ENCODE data around the gene ADRB2.

Gene ADRB2

DNA sequence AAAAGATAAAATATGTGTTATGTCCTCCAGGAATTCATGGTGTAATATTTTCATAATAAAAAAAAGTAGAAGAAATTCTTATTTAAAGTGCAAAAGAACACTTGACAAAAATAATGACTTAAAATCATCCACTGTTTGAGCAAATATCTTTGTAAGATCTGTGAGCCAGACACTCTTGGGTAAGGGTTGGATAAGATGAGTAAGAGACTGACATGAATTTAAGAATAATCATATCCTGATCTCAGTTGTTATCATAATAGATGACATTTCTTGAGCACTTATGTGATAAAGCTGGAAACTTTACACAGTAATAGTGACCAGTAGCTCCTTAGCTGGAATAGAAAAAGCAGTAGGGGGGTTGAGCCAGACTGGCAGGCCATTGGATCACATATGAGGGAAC is 40.0 kb upstream of the ADRB2 start:
- Histone ChIP-seq H3K27me3 (ENCODE audit: insufficient read depth, low read length) (no peaks in the 10 kb centered on the region), H3K4me3 (ENCODE audit: low read depth, low read length, poor library complexity, severe bottlenecking) (no peak overlapping the region), H3K4me2 (ENCODE audit: low read length) (no peak overlapping the region), H3K9ac (ENCODE audit: low read length) (no peak overlapping the region), H3K9me3 (ENCODE audit: low read length) (no peaks in the 10 kb centered on the region), H3K9me2 (ENCODE audit: low read depth, low read length) (no peaks in the 10 kb centered on the region), H3K27ac (ENCODE audit: low read depth, low read length, poor library complexity, severe bottlenecking) (no peak overlapping the region), H3K4me1 (ENCODE audit: insufficient read depth, low read length, severe bottlenecking) (no peaks in the 10 kb centered on the region), H2AFZ (ENCODE audit: low read length) (no peak overlapping the region), H3F3A (ENCODE audit: insufficient read depth, low read length) (no peaks in the 10 kb centered on the region), H3K36me3 (ENCODE audit: insufficient read depth, low read length) (no peaks in the 10 kb centered on the region), H3K79me2 (ENCODE audit: insufficient read depth, low read length) (no peaks in the 10 kb centered on the region), H4K20me1 (ENCODE audit: insufficient read depth, low read length) (no peaks in the 10 kb centered on the region)
- TF ChIP-seq, protein P1, sequence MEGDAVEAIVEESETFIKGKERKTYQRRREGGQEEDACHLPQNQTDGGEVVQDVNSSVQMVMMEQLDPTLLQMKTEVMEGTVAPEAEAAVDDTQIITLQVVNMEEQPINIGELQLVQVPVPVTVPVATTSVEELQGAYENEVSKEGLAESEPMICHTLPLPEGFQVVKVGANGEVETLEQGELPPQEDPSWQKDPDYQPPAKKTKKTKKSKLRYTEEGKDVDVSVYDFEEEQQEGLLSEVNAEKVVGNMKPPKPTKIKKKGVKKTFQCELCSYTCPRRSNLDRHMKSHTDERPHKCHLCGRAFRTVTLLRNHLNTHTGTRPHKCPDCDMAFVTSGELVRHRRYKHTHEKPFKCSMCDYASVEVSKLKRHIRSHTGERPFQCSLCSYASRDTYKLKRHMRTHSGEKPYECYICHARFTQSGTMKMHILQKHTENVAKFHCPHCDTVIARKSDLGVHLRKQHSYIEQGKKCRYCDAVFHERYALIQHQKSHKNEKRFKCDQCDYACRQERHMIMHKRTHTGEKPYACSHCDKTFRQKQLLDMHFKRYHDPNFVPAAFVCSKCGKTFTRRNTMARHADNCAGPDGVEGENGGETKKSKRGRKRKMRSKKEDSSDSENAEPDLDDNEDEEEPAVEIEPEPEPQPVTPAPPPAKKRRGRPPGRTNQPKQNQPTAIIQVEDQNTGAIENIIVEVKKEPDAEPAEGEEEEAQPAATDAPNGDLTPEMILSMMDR (IDR thresholded peaks at IDR 0.05; ENCODE audit: low read length), result no peak
- no peak for TF ChIP-seq EZH2 (IDR thresholded peaks at IDR 0.05; ENCODE audit: borderline replicate concordance, low read length)

DNA sequence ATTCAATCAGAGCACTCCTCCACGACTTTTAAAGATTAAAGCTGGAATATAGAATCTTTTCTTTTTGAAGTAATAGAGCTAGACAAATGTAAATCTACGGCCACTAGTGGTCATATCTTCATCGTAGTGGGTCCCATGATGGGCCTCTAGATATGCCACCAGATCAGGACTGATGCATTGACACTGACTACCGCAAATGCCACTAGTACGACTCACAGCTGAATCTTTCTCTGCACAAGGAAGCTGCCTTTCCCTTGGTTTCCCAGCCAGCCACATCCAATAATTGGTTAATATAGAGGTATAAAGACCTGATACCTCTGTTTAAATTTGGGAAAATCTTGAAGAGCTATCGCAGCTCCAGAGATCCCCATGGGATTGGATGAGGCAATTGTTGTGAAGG is 37.8 kb upstream of the ADRB2 start:
- Histone ChIP-seq H3K4me1 (ENCODE audit: insufficient read depth, low read length, severe bottlenecking) (no peaks in the 10 kb centered on the region), H3F3A (ENCODE audit: insufficient read depth, low read length) (no peaks in the 10 kb centered on the region), H3K79me2 (ENCODE audit: insufficient read depth, low read length) (no peaks in the 10 kb centered on the region), H3K4me2 (ENCODE audit: low read length) (no peak overlapping the region), H3K27ac (ENCODE audit: low read depth, low read length, poor library complexity, severe bottlenecking) (no peak overlapping the region), H3K36me3 (ENCODE audit: insufficient read depth, low read length) (no peaks in the 10 kb centered on the region), H3K4me3 (ENCODE audit: low read depth, low read length, poor library complexity, severe bottlenecking) (no peak overlapping the region), H4K20me1 (ENCODE audit: insufficient read depth, low read length) (no peaks in the 10 kb centered on the region), H3K9me2 (ENCODE audit: low read depth, low read length) (no peaks in the 10 kb centered on the region), H3K27me3 (ENCODE audit: insufficient read depth, low read length) (no peaks in the 10 kb centered on the region), H3K9me3 (ENCODE audit: low read length) (no peaks in the 10 kb centered on the region), H2AFZ (ENCODE audit: low read length) (no peak overlapping the region), H3K9ac (ENCODE audit: low read length) (no peak overlapping the region)
- TF ChIP-seq, protein P1 (IDR thresholded peaks at IDR 0.05; ENCODE audit: low read length), result no peak
- no peak for TF ChIP-seq EZH2 (IDR thresholded peaks at IDR 0.05; ENCODE audit: borderline replicate concordance, low read length)

DNA sequence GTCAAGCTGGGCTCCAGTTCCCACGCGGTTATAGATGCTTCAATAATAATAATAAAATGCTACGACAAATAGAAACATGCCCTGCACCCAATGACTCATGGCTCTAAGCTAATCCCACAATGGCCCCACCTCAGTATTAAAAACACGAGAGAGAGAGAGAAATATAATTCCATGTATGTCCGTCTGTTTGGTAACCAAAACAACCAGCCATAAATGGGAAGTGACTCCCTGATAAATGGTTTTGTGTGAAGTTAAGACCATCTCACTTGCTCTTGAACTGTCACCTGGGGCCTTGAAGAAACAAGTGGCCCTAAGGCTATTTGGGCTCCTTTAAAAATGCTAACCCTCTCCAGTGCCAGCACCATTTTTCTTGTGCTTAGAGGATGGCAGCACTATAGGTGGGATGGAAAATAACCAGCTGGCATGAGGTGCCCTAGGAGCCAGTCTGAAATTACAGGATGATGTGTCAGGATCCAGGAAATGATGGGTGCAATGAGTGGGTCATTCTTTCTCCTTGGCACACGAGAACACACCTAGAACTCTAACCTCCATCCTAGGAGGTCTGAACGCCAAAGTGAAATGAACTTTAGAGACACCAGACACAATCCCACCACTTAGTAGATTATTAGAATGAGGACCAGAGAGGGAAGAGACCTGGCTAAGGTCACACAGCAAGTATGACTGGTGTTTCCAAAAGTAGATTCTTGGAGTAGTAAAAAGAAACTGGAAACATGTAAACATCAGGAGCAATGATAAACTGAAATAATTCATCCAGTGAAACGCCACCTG is 35.7 kb upstream of the ADRB2 start:
- H3K27me3 ChIP-seq (ENCODE audit: insufficient read depth, low read length), result no peaks in the 10 kb centered on the region
- H3F3A ChIP-seq (ENCODE audit: insufficient read depth, low read length), result no peaks in the 10 kb centered on the region
- H2AFZ ChIP-seq (ENCODE audit: low read length), result no peak overlapping the region
- no peak overlapping the region for H3K4me3 ChIP-seq (ENCODE audit: low read depth, low read length, poor library complexity, severe bottlenecking)
- H3K4me2 ChIP-seq (ENCODE audit: low read length), result no peak overlapping the region
- H3K27ac ChIP-seq (ENCODE audit: low read depth, low read length, poor library complexity, severe bottlenecking), result no peak overlapping the region
- no peak overlapping the region for H3K9ac ChIP-seq (ENCODE audit: low read length)
- no peaks in the 10 kb centered on the region for H3K4me1 ChIP-seq (ENCODE audit: insufficient read depth, low read length, severe bottlenecking)
- H3K79me2 ChIP-seq (ENCODE audit: insufficient read depth, low read length), result no peaks in the 10 kb centered on the region
- no peaks in the 10 kb centered on the region for H4K20me1 ChIP-seq (ENCODE audit: insufficient read depth, low read length)
- H3K9me3 ChIP-seq (ENCODE audit: low read length), result no peaks in the 10 kb centered on the region
- H3K9me2 ChIP-seq (ENCODE audit: low read depth, low read length), result no peaks in the 10 kb centered on the region
- TF ChIP-seq, protein P1 (IDR thresholded peaks at IDR 0.05; ENCODE audit: low read length), result no peak
- TF ChIP-seq EZH2 (IDR thresholded peaks at IDR 0.05; ENCODE audit: borderline replicate concordance, low read length), result no peak
- H3K36me3 ChIP-seq (ENCODE audit: insufficient read depth, low read length), result no peaks in the 10 kb centered on the region
